ENCODE results near the gene CAPN8.

DNA sequence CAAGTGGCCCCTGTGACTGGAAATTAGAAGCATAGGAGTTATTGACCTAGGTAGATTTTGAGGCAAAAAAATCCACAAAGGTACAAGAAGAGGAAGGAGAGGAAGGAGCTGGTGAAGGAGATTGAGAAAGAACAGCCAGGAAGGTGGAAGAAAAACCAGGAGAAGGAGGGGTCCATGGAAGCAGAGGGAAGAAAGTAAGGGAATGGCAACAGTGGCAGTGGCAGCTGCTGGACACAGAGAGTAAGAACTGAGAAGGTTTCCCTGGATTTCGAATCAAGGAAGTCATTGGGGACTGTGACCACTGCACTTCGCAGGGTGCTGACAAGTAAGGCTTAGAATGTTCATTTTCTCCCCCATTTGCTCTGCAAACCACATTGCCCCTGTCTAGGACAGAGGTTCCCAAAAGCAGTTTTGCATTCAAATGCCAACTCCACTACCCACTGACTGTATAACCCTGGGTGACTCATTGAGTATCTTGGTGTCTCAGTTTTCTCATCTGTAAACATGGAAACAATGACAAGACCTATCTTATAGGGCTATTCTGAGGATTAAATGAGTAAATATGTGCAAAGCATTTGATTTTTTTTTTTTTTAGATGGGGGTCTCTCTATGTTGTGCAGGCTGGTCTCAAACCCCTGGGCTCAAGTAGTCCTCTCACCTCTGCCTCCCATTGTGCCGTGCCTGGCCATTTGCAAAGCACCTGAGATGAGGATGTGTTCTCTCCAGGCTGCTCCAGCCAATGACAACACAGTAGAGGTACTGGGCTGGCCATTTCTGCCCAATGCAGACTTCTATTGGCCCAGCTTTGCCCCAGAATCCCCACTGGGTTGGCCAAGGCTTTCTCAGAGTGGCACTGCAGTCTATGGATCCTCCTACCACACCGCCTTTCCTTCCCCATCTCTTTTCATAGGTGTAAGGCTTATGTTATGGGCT lies 37.5 kb upstream of the CAPN8 start:
- TF ChIP-seq RAD21 (IDR thresholded peaks at IDR 0.05; ENCODE audit: low read length): no peak
- TF ChIP-seq, protein P1, sequence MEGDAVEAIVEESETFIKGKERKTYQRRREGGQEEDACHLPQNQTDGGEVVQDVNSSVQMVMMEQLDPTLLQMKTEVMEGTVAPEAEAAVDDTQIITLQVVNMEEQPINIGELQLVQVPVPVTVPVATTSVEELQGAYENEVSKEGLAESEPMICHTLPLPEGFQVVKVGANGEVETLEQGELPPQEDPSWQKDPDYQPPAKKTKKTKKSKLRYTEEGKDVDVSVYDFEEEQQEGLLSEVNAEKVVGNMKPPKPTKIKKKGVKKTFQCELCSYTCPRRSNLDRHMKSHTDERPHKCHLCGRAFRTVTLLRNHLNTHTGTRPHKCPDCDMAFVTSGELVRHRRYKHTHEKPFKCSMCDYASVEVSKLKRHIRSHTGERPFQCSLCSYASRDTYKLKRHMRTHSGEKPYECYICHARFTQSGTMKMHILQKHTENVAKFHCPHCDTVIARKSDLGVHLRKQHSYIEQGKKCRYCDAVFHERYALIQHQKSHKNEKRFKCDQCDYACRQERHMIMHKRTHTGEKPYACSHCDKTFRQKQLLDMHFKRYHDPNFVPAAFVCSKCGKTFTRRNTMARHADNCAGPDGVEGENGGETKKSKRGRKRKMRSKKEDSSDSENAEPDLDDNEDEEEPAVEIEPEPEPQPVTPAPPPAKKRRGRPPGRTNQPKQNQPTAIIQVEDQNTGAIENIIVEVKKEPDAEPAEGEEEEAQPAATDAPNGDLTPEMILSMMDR (IDR thresholded peaks at IDR 0.05): no peak

Measured in SK-N-SH (cell line).